Loucy (cell line): ENCODE data around the gene SCAF11.
"Not testable (repeated sequence)": the region's sequence is repeated elsewhere in the genome, so short reads cannot be mapped to it uniquely, and the experiment has no call there.

Experiments used
- H2AFZ ChIP-seq: fragments of 200-600 bp; sonication (generic); 2 replicates; pipeline ENCODE4 v1.6.0; 2016; ENCODE audit warnings: antibody characterized with exemption, mild to moderate bottlenecking, low read length, moderate library complexity
- H3F3A ChIP-seq: fragments of 200-600 bp; 2 replicates; pipeline ENCODE4 v1.6.0; 2016; ENCODE audit warnings: antibody characterized with exemption, low read depth, mild to moderate bottlenecking
- H3K27me3 ChIP-seq: fragments of 200-600 bp; sonication (generic); 2 replicates; pipeline ENCODE4 v1.6.1; 2014; ENCODE audit warnings: low read length, mild to moderate bottlenecking; ENCODE audit not compliant: insufficient read depth, poor library complexity, severe bottlenecking
- H3K36me3 ChIP-seq: fragments of 200-600 bp; sonication (generic); 2 replicates; pipeline ENCODE4 v1.6.1; 2016; ENCODE audit warnings: low read length; ENCODE audit not compliant: insufficient read depth
- H3K4me1 ChIP-seq: fragments of 200-600 bp; sonication (generic); 2 replicates; pipeline ENCODE4 v1.5.1; 2014; ENCODE audit warnings: low read length, mild to moderate bottlenecking; ENCODE audit not compliant: insufficient read depth, poor library complexity, severe bottlenecking
- H3K4me2 ChIP-seq: fragments of 200-600 bp; sonication (generic); 2 replicates; pipeline ENCODE4 v1.6.0; 2014; ENCODE audit warnings: antibody characterized with exemption, low read length, low read depth, mild to moderate bottlenecking; ENCODE audit not compliant: poor library complexity, severe bottlenecking
- H3K4me3 ChIP-seq: fragments of 200-600 bp; sonication (generic); 2 replicates; pipeline ENCODE4 v1.5.1; 2014; ENCODE audit warnings: low read length, mild to moderate bottlenecking, mixed read lengths; ENCODE audit not compliant: poor library complexity, severe bottlenecking
- H3K79me2 ChIP-seq: fragments of 200-600 bp; sonication (generic); 2 replicates; pipeline ENCODE4 v1.6.1; 2014; ENCODE audit warnings: low read length; ENCODE audit not compliant: insufficient read depth
- H3K9ac ChIP-seq: fragments of 200-600 bp; sonication (generic); 2 replicates; pipeline ENCODE4 v1.6.0; 2014; ENCODE audit warnings: mild to moderate bottlenecking, low read depth, low read length, moderate library complexity; ENCODE audit not compliant: poor library complexity, severe bottlenecking
- H3K9me2 ChIP-seq: fragments of 200-600 bp; sonication (generic); replicated peaks from 2 replicates; pipeline ENCODE4 v1.6.1; 2016; ENCODE audit warnings: low read depth, low read length, mixed read lengths
- H3K9me3 ChIP-seq: fragments of 200-600 bp; sonication (generic); 2 replicates; pipeline ENCODE4 v1.6.1; 2014; ENCODE audit warnings: mild to moderate bottlenecking, antibody characterized with exemption, low read length, low read depth; ENCODE audit not compliant: insufficient read depth
- H4K20me1 ChIP-seq: fragments of 200-600 bp; sonication (generic); 2 replicates; pipeline ENCODE4 v1.6.0; 2014; ENCODE audit warnings: antibody characterized with exemption, low read length, mild to moderate bottlenecking; ENCODE audit not compliant: insufficient read depth, poor library complexity, severe bottlenecking
- EZH2phosphoT487 ChIP-seq: fragments of 200-600 bp; IDR thresholded peaks from 2 replicates; pipeline ENCODE4 v1.6.1; 2018; ENCODE audit warnings: antibody characterized with exemption, mild to moderate bottlenecking, moderate library complexity, borderline replicate concordance
- TF ChIP-seq, protein P1 (sequence below): fragments of 200-600 bp; sonication (generic); conservative IDR thresholded peaks from 2 replicates; pipeline ENCODE4 v1.5.1; 2014; ENCODE audit warnings: mild to moderate bottlenecking, antibody characterized with exemption, low read length

The SCAF11 gene

DNA sequence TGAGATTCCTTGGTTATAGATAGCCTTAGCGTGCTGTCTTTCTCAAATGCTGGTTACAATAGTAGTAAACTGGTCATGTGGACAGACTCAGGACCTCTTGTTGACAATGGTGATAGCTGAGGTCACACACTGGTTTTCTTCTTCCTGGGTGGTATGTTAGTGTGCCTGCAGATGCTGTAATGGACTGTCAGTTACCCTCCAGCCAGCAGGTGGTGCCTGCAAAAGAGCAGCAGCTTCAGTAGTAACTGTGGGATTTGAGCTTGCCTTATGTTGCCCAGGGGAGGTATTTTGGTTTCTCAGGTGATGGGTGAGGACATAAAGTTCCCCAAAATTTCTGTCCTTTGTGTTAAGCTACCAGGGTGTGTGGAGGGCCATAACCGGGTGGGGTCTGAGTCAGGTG, 33.7 kb upstream of the SCAF11 start:
- Histone ChIP-seq H3K9me3 (peaks cover 26% of the 10 kb centered on the region), H3K4me1 (no peaks in the 10 kb centered on the region), H3K79me2 (no peaks in the 10 kb centered on the region), H3K36me3 (no peaks in the 10 kb centered on the region), H3K9me2 (no peaks in the 10 kb centered on the region), H4K20me1 (no peaks in the 10 kb centered on the region), H3K27me3 (peaks cover 9% of the 10 kb centered on the region), H2AFZ (no peak overlapping the region), H3K4me3 (no peak overlapping the region), H3K4me2 (no peak overlapping the region), H3K9ac (no peak overlapping the region), H3F3A (no peaks in the 10 kb centered on the region)
- TF ChIP-seq, protein P1, sequence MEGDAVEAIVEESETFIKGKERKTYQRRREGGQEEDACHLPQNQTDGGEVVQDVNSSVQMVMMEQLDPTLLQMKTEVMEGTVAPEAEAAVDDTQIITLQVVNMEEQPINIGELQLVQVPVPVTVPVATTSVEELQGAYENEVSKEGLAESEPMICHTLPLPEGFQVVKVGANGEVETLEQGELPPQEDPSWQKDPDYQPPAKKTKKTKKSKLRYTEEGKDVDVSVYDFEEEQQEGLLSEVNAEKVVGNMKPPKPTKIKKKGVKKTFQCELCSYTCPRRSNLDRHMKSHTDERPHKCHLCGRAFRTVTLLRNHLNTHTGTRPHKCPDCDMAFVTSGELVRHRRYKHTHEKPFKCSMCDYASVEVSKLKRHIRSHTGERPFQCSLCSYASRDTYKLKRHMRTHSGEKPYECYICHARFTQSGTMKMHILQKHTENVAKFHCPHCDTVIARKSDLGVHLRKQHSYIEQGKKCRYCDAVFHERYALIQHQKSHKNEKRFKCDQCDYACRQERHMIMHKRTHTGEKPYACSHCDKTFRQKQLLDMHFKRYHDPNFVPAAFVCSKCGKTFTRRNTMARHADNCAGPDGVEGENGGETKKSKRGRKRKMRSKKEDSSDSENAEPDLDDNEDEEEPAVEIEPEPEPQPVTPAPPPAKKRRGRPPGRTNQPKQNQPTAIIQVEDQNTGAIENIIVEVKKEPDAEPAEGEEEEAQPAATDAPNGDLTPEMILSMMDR, result 0 out of 2 replicates have a peak, but pooled peaks have one; percentile 13
- TF ChIP-seq EZH2phosphoT487, result no peak

- Histone ChIP-seq H3K27me3 (no peaks in the 10 kb centered on the region), H2AFZ (no peak overlapping the region), H3K4me2 (no peak overlapping the region), H3K36me3 (no peaks in the 10 kb centered on the region), H3K9ac (no peak overlapping the region), H4K20me1 (no peaks in the 10 kb centered on the region), H3K9me3 (peaks cover 12% of the 10 kb centered on the region; the same call in 1 of the 2 replicates), H3K79me2 (no peaks in the 10 kb centered on the region), H3K4me1 (no peaks in the 10 kb centered on the region), H3K4me3 (no peak overlapping the region), H3K9me2 (no peaks in the 10 kb centered on the region), H3F3A (no peaks in the 10 kb centered on the region)
- TF ChIP-seq, protein P1, result no peak
- no peak for TF ChIP-seq EZH2phosphoT487
These were observed 30.4 kb upstream of the SCAF11 start for GRCh38 chr12:46020768-46021167.

GRCh38 chr12:46018712-46019111, 28.3 kb upstream of the SCAF11 start:
- not testable (repeated sequence) for H3K4me3 ChIP-seq, H3F3A ChIP-seq, H3K9ac ChIP-seq, H3K79me2 ChIP-seq, H3K36me3 ChIP-seq, H3K4me1 ChIP-seq, H4K20me1 ChIP-seq, H2AFZ ChIP-seq, H3K27me3 ChIP-seq, H3K9me3 ChIP-seq, H3K4me2 ChIP-seq, H3K9me2 ChIP-seq

GRCh38 chr12:46017866-46018375, 27.5 kb upstream of the SCAF11 start:
- not testable (repeated sequence) for H3K9me2 ChIP-seq, H3K9ac ChIP-seq, H3F3A ChIP-seq, H4K20me1 ChIP-seq, H3K36me3 ChIP-seq, H3K4me3 ChIP-seq, H3K4me1 ChIP-seq, H3K79me2 ChIP-seq, H3K27me3 ChIP-seq, H2AFZ ChIP-seq, H3K9me3 ChIP-seq, H3K4me2 ChIP-seq
